ENCODE data around the gene CISD2. TPM values are rescaled to one million over a fixed set of nuclear protein-coding genes. Genes with fewer than 3 reads are reported as not detected.

CISD2 gene
- total and polyA plus RNA-seq, 2 donors: 19.2 to 36.7 TPM

- no peak for DNase-seq (ENCODE audit: extremely low spot score)
- 97% methylated on average over 7 of the region's 7 CpGs for WGBS
- H3K27ac ChIP-seq (ENCODE audit: low read depth): no peak overlapping the region
These were observed 39.0 kb upstream of the CISD2 start for GRCh38 chr4:102829803-102830202.

GRCh38 chr4:102832105-102832504, 36.7 kb upstream of the CISD2 start:
- WGBS: 80% methylated on average over 4 of the region's 4 CpGs
- H3K4me3 ChIP-seq (ENCODE audit: low read depth, low read length): no peak overlapping the region
- H3K27ac ChIP-seq (ENCODE audit: low read depth): no peak overlapping the region
- no peaks in the 10 kb centered on the region for H3K4me1 ChIP-seq (ENCODE audit: insufficient read depth)
- DNase-seq (ENCODE audit: extremely low spot score): no peak
- H3K36me3 ChIP-seq (ENCODE audit: insufficient read depth): no peaks in the 10 kb centered on the region

More at GRCh38 chr4:102829803-102830202, 39.0 kb upstream of the CISD2 start:
- Histone ChIP-seq H3K36me3 (ENCODE audit: insufficient read depth) (no peaks in the 10 kb centered on the region), H3K4me3 (ENCODE audit: low read depth, low read length) (no peak overlapping the region), H3K4me1 (ENCODE audit: insufficient read depth) (no peaks in the 10 kb centered on the region)

- Histone ChIP-seq H3K36me3 (ENCODE audit: insufficient read depth) (no peaks in the 10 kb centered on the region), H3K27ac (ENCODE audit: low read depth) (no peak overlapping the region), H3K4me3 (ENCODE audit: low read depth, low read length) (no peak overlapping the region), H3K4me1 (ENCODE audit: insufficient read depth) (no peaks in the 10 kb centered on the region)
- no peak for DNase-seq (ENCODE audit: extremely low spot score)
- 90% methylated on average over 1 of the region's 1 CpG for WGBS
These were observed 36.1 kb upstream of the CISD2 start for GRCh38 chr4:102832667-102833066.

- Histone ChIP-seq H3K27ac (ENCODE audit: low read depth) (no peak overlapping the region), H3K4me1 (ENCODE audit: insufficient read depth) (no peaks in the 10 kb centered on the region), H3K4me3 (ENCODE audit: low read depth, low read length) (no peak overlapping the region), H3K36me3 (ENCODE audit: insufficient read depth) (no peaks in the 10 kb centered on the region)
- 98% methylated on average over 1 of the region's 1 CpG for WGBS
- DNase-seq (ENCODE audit: extremely low spot score): no peak
These were observed 32.2 kb upstream of the CISD2 start for GRCh38 chr4:102836596-102836995.

GRCh38 chr4:102842367-102842766, 26.4 kb upstream of the CISD2 start:
- no peaks in the 10 kb centered on the region for H3K36me3 ChIP-seq (ENCODE audit: insufficient read depth)
- no peaks in the 10 kb centered on the region for H3K4me1 ChIP-seq (ENCODE audit: insufficient read depth)
- H3K27ac ChIP-seq (ENCODE audit: low read depth): no peak overlapping the region
- 88% methylated on average over 3 of the region's 3 CpGs for WGBS
- DNase-seq (ENCODE audit: extremely low spot score): no peak
- no peak overlapping the region for H3K4me3 ChIP-seq (ENCODE audit: low read depth, low read length)

DNA sequence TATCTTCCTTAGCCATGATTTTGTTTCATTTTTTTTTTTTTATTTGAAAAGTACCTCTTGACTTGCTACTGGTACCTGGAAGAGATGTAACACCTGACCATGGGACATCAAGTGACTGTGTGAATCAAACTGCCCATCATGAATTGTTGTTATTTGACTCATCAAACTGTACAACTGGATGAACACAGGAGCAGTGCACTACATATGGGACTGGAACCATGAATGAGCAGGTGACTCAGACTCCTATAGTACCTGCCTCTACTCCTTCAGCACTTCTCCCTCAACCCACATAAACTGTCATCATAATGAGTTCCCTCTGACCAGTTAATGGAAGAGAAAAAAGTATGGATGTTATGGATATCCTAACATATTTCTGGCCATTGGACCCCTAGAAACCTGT, 25.5 kb upstream of the CISD2 start:
- Histone ChIP-seq H3K36me3 (ENCODE audit: insufficient read depth) (no peaks in the 10 kb centered on the region), H3K4me3 (ENCODE audit: low read depth, low read length) (no peak overlapping the region), H3K4me1 (ENCODE audit: insufficient read depth) (no peaks in the 10 kb centered on the region), H3K27ac (ENCODE audit: low read depth) (no peak overlapping the region)
- no peak for DNase-seq (ENCODE audit: extremely low spot score)

DNA sequence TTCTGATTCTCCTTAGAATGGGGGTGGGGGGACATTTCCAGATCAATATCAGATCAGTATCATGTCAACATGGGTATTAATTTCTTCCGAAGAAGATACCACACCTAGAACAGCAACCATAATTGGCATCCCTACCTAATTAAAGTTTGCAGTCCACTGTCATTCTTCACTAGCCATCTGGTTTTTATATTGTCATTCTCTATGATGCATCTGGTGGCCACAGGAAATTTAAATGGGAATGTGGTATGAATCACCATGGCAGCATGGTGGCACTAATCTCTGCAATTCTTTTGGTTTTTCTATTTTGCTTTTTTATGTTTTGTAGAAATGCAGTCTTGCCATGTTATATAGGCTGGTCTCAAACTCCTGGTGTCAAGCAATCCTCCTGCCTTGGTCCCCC, 24.9 kb upstream of the CISD2 start:
- Histone ChIP-seq H3K4me3 (ENCODE audit: low read depth, low read length) (no peak overlapping the region), H3K4me1 (ENCODE audit: insufficient read depth) (no peaks in the 10 kb centered on the region), H3K27ac (ENCODE audit: low read depth) (no peak overlapping the region), H3K36me3 (ENCODE audit: insufficient read depth) (no peaks in the 10 kb centered on the region)
- no peak for DNase-seq (ENCODE audit: extremely low spot score)
- 94% methylated on average over 1 of the region's 1 CpG for WGBS

GRCh38 chr4:102847687-102848086, 21.1 kb upstream of the CISD2 start:
- no peak for DNase-seq (ENCODE audit: extremely low spot score)
- no peak overlapping the region for H3K4me3 ChIP-seq (ENCODE audit: low read depth, low read length)
- H3K4me1 ChIP-seq (ENCODE audit: insufficient read depth): no peaks in the 10 kb centered on the region
- 97% methylated on average over 8 of the region's 8 CpGs for WGBS
- H3K27ac ChIP-seq (ENCODE audit: low read depth): no peak overlapping the region
- H3K36me3 ChIP-seq (ENCODE audit: insufficient read depth): no peaks in the 10 kb centered on the region

DNA sequence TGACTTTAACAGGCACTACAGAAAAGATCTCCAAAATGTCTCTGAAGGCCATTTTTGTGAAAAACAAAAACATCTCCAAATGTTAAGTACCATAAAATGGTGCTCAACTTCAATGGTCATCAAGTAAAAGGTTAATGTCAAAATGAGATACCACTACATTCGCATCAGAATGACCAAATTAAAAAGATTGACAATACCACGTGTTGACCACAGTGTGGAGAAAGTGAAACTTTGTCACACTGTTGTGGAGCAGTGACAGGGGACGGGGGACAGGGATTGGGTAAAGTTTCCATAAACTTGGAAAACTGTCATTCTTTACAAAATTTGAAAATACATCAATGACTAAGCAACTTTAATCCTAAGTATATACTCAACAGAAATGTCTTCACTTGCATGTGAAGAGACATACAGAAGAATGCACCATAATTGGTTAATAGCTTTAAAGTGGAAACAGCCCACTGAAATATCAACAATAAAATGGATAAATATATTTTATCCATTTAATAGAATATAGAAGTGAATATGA, 19.1 kb upstream of the CISD2 start:
- H3K27ac ChIP-seq (ENCODE audit: low read depth): no peak overlapping the region
- 86% methylated on average over 3 of the region's 3 CpGs for WGBS
- no peak for DNase-seq (ENCODE audit: extremely low spot score)
- no peaks in the 10 kb centered on the region for H3K4me1 ChIP-seq (ENCODE audit: insufficient read depth)
- no peaks in the 10 kb centered on the region for H3K36me3 ChIP-seq (ENCODE audit: insufficient read depth)
- no peak overlapping the region for H3K4me3 ChIP-seq (ENCODE audit: low read depth, low read length)

GRCh38 chr4:102850370-102850769, 18.4 kb upstream of the CISD2 start:
- no peak for DNase-seq (ENCODE audit: extremely low spot score)
- Histone ChIP-seq H3K4me3 (ENCODE audit: low read depth, low read length) (no peak overlapping the region), H3K4me1 (ENCODE audit: insufficient read depth) (no peaks in the 10 kb centered on the region), H3K27ac (ENCODE audit: low read depth) (no peak overlapping the region), H3K36me3 (ENCODE audit: insufficient read depth) (no peaks in the 10 kb centered on the region)
- 92% methylated on average over 2 of the region's 2 CpGs for WGBS

DNA sequence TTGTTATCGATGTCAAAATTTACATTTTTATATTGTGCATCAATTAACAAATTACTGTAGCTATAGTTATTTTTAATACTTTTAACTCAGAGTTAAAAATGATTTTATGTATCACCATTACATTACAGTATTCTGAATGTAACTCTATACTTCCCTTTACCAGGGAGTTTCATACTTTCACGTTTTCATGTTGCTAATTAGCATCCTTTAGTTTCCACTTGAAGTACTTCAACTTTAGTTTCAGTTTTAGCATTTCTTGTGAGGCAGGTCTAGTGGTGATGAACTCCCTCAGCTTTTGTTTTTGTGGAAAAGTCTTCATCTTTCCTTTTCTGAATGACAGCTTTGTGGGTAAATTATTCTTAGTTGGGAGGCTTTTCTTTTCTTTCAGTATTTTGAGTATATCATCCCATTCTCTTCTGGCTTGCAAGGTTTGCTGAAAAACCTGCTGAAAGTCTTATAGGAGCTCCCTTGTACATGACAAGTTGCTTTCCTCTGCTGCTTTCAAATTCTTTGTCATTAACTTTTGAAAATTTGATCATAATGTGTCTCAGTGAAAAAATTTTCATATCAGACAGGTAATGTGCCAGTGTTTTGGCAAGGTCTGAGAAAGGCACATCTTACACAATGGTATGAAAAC, 9.8 kb upstream of the CISD2 start:
- no peaks in the 10 kb centered on the region for H3K4me1 ChIP-seq (ENCODE audit: insufficient read depth)
- no peak overlapping the region for H3K4me3 ChIP-seq (ENCODE audit: low read depth, low read length)
- no peak overlapping the region for H3K27ac ChIP-seq (ENCODE audit: low read depth)
- DNase-seq (ENCODE audit: extremely low spot score): no peak
- 92% methylated on average over 2 of the region's 2 CpGs for WGBS
- H3K36me3 ChIP-seq (ENCODE audit: insufficient read depth): no peaks in the 10 kb centered on the region

GRCh38 chr4:102860611-102861324, 8.0 kb upstream of the CISD2 start:
- 100% methylated on average over 2 of the region's 2 CpGs for WGBS

GRCh38 chr4:102862016-102862415, 6.8 kb upstream of the CISD2 start:
- Histone ChIP-seq H3K36me3 (ENCODE audit: insufficient read depth) (no peaks in the 10 kb centered on the region), H3K4me3 (ENCODE audit: low read depth, low read length) (no peak overlapping the region), H3K4me1 (ENCODE audit: insufficient read depth) (no peaks in the 10 kb centered on the region), H3K27ac (ENCODE audit: low read depth) (no peak overlapping the region)
- 93% methylated on average over 1 of the region's 1 CpG for WGBS
- no peak for DNase-seq (ENCODE audit: extremely low spot score)

More at GRCh38 chr4:102860611-102861324, 8.0 kb upstream of the CISD2 start:
- Histone ChIP-seq H3K4me3 (ENCODE audit: low read depth, low read length) (no peak overlapping the region), H3K27ac (ENCODE audit: low read depth) (no peak overlapping the region), H3K36me3 (ENCODE audit: insufficient read depth) (no peaks in the 10 kb centered on the region), H3K4me1 (ENCODE audit: insufficient read depth) (no peaks in the 10 kb centered on the region)
- no peak for DNase-seq (ENCODE audit: extremely low spot score)

DNA sequence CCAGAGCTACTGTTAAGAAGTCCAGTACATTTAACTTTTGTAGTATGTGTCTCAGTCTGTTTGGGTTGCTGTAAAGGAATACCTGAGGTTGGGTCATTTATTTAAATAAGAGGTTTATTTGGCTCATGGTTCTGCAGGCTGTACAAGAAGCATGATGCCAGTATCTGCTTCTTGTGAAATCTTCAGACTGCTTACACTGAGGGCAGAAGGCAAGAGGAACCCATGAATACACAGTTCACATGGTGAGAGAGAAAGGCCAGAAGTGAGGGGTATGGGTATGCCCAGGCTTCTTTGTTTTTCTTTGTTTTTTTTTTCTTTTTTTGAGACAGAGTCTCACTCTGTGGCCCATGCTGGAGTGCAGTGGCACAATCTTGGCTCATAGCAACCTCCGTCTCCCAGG, 6.0 kb upstream of the CISD2 start:
- no peak for DNase-seq (ENCODE audit: extremely low spot score)
- no peak overlapping the region for H3K27ac ChIP-seq (ENCODE audit: low read depth)
- H3K4me1 ChIP-seq (ENCODE audit: insufficient read depth): no peaks in the 10 kb centered on the region
- WGBS: 100% methylated on average over 1 of the region's 1 CpG
- no peak overlapping the region for H3K4me3 ChIP-seq (ENCODE audit: low read depth, low read length)
- no peaks in the 10 kb centered on the region for H3K36me3 ChIP-seq (ENCODE audit: insufficient read depth)

Data from urinary bladder (tissue), 4 donors.